Esophagus squamous epithelium (tissue), 5 donors: ENCODE data around the gene REM1. TPM values are rescaled to one million over a fixed set of nuclear protein-coding genes. Genes with fewer than 3 reads are reported as not detected.
A peak's percentile ranks its signal among the peaks of the same experiment; 100 is the strongest.
"Not testable (repeated sequence)": the region's sequence is repeated elsewhere in the genome, so short reads cannot be mapped to it uniquely, and the experiment has no call there.

Source experiments
- DNase-seq: peaks from one replicate; lab custom pipeline; 2025; lab: John Stamatoyannopoulos, UW
- H3K27ac ChIP-seq, 4 donors: fragments of 200-600 bp; sonication (generic); one replicate each; pipeline ENCODE4 v1.5.1; 2016 to 2019; ENCODE audit warnings: mild to moderate bottlenecking in 1 of 4
- H3K27me3 ChIP-seq, 4 donors: fragments of 200-600 bp; sonication (generic); 1 replicate in 3 of 4; 2 replicates in 1 of 4; pipeline versions ENCODE4 v1.5.1 to v1.6.0; 2017 to 2021; ENCODE audit warnings: antibody characterized with exemption in 1 of 4
- H3K36me3 ChIP-seq, 3 donors: fragments of 200-600 bp; sonication (generic); one replicate each; pipeline ENCODE4 v1.5.1; 2016 to 2019
- H3K4me1 ChIP-seq, 3 donors: fragments of 200-600 bp; sonication (generic); one replicate each; pipeline ENCODE4 v1.5.1; 2017 to 2019
- H3K4me3 ChIP-seq, 4 donors: fragments of 200-600 bp; sonication (generic); 1 replicate in 3 of 4; 2 replicates in 1 of 4; pipeline ENCODE4 v1.5.1; 2016 to 2019; ENCODE audit warnings: mild to moderate bottlenecking in 2 of 4, moderate library complexity in 1 of 4
- H3K9me3 ChIP-seq, 3 donors: fragments of 200-600 bp; sonication (generic); one replicate each; pipeline ENCODE4 v1.5.1; 2016 to 2019
- POLR2A ChIP-seq, 4 donors: fragments of 450-650 bp; IDR thresholded peaks; one replicate each; pipeline ENCODE4 v1.6.1; 2017; ENCODE audit warnings: antibody characterized with exemption in 4 of 4, mild to moderate bottlenecking in 4 of 4, moderate library complexity in 3 of 4
- WGBS, 2 donors: methylation state at CpG; one replicate each; pipeline ENCODE4 v1.1.5; 2018; 5-methylcytosine and 5-hydroxymethylcytosine counted together
- intact Hi-C: fragments of 100-400 bp; cut with DNase I; formaldehyde crosslinking; loops from one replicate; pipeline ENCODE4 v1.15.0; 2022
- total RNA-seq, 4 donors: library from RNA; depleted of rRNA; stranded (reverse); fragments of >200 nt; gene quantifications; one replicate each; pipeline ENCODE4 v1.1.0, GENCODE V29; 2016
- TF ChIP-seq, protein P1 (sequence below), 6 experiments: fragments of 450-650 bp in 4 of 6; fragments of 200-600 bp in 2 of 6; sonication (generic) in 2 of 6; IDR thresholded peaks; one replicate each; pipeline ENCODE4 v1.5.1; 2016 to 2019; ENCODE audit warnings: antibody characterized with exemption in 6 of 6, mild to moderate bottlenecking in 4 of 6, moderate library complexity in 4 of 6
- donor health status: DM: yes; HTN: yes; CAD: no.

Gene REM1
- total RNA-seq, 4 donors from 2014 or later: 0.18 to 4.0 (median 1.3) TPM; not detected in 1

DNA sequence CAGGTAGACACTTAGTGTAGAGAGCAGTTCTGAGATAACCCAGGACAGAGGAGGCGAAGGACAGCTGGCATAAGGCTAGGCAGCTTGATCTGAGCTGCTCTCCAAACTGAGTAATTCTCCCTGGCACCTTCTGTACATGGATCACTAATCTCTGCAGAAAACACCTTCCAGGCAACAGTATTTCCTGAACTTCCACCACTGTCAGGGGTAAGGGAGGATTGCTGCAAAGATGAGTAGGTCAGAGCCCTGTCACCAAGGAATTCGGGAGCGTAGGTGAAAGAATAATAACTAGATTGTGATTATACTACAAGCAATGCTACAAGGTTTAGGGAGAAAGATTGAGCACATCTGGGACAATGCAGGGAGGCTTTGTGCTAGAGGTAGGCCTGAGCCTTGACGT lies 41.1 kb downstream of the REM1 start:
- Histone ChIP-seq H3K27ac (peak overlapping the region; percentile 68 to 94 (median 91)), H3K4me1 (peaks cover 28 to 65% (median 33%) of the 10 kb centered on the region in 3 donors), H3K9me3 (no peaks in the 10 kb centered on the region), H3K4me3 (peak overlapping the region; percentile 86 to 96 (median 88)), H3K36me3 (peaks cover 0 to 29% (median 0%) of the 10 kb centered on the region in 3 donors), H3K27me3 (no peaks in the 10 kb centered on the region)
- intact Hi-C loops: no loop called here
- TF ChIP-seq, protein P1, sequence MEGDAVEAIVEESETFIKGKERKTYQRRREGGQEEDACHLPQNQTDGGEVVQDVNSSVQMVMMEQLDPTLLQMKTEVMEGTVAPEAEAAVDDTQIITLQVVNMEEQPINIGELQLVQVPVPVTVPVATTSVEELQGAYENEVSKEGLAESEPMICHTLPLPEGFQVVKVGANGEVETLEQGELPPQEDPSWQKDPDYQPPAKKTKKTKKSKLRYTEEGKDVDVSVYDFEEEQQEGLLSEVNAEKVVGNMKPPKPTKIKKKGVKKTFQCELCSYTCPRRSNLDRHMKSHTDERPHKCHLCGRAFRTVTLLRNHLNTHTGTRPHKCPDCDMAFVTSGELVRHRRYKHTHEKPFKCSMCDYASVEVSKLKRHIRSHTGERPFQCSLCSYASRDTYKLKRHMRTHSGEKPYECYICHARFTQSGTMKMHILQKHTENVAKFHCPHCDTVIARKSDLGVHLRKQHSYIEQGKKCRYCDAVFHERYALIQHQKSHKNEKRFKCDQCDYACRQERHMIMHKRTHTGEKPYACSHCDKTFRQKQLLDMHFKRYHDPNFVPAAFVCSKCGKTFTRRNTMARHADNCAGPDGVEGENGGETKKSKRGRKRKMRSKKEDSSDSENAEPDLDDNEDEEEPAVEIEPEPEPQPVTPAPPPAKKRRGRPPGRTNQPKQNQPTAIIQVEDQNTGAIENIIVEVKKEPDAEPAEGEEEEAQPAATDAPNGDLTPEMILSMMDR (IDR thresholded peaks at IDR 0.05): no peak
- TF ChIP-seq POLR2A (IDR thresholded peaks at IDR 0.05): no peak
- WGBS, 2 donors: 87 to 91% methylated on average over 4 of the region's 4 CpGs
- DNase-seq: no peak

DNA sequence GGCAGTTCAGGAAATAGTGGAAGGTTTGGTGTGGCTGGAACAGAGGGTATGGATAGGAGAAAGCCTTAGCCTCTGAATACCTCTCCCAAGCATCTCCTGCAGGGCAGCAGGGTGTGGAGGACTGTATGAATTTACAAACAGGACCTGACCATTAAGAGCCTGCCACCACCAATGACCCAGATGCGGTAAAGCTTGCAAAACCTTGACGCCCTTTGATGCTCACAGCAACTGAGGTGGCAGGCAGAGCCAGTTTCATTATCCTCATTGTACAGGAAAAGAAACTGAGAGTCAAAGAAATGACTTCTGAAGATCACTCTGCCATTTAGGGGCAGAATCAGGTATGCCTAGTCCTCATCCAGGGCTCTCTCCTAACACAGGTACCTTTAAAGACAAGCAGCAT lies 41.6 kb downstream of the REM1 start:
- WGBS, 2 donors: 66 to 80% methylated on average over 2 of the region's 2 CpGs

DNA sequence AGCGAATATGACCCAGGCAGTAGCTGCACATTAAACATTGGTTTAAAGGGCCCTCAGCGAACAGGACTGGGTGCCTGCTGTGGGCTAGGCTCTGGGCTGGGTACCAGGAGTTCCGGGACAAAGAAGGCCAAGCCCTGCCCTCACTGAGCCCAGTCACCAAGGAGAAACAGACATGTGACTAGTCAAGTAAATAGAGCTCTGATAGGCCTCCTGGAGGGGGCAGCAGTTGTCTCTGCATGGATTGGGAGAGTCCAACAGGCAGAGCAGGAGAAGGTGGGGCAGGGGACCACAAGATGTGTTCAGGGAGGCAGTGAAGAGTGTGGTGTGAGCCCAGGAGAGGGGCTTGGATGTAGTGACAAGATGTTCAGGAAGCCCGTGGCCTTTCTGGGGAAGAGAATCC lies 42.3 kb downstream of the REM1 start:
- DNase-seq: no peak
- intact Hi-C loops: no loop called here
- no peak for TF ChIP-seq POLR2A (IDR thresholded peaks at IDR 0.05)
- TF ChIP-seq, protein P1 (IDR thresholded peaks at IDR 0.05): peak in 1 of 6 experiments; percentile 28
- Histone ChIP-seq H3K9me3 (no peaks in the 10 kb centered on the region), H3K27ac (peak overlapping the region; percentile 61 to 94 (median 91)), H3K4me3 (peak overlapping the region in 1 of 4 donors; percentile 21), H3K36me3 (peaks cover 0 to 34% (median 0%) of the 10 kb centered on the region in 3 donors), H3K4me1 (peaks cover 28 to 78% (median 33%) of the 10 kb centered on the region in 3 donors), H3K27me3 (no peaks in the 10 kb centered on the region)
- WGBS, 2 donors: 35 to 55% methylated on average over 4 of the region's 4 CpGs

More for the DNA sequence above, 41.6 kb downstream of the REM1 start:
- H3K36me3 ChIP-seq: peaks cover 0 to 33% (median 0%) of the 10 kb centered on the region in 3 donors
- peaks cover 28 to 70% (median 33%) of the 10 kb centered on the region in 3 donors for H3K4me1 ChIP-seq
- no peak for DNase-seq
- intact Hi-C loops: no loop called here
- no peaks in the 10 kb centered on the region for H3K9me3 ChIP-seq
- H3K27me3 ChIP-seq: no peaks in the 10 kb centered on the region
- H3K4me3 ChIP-seq: peak overlapping the region in 1 of 4 donors; percentile 89
- H3K27ac ChIP-seq: peak overlapping the region; percentile 61 to 94 (median 91)
- no peak for TF ChIP-seq POLR2A (IDR thresholded peaks at IDR 0.05)
- TF ChIP-seq, protein P1 (IDR thresholded peaks at IDR 0.05): no peak

DNA sequence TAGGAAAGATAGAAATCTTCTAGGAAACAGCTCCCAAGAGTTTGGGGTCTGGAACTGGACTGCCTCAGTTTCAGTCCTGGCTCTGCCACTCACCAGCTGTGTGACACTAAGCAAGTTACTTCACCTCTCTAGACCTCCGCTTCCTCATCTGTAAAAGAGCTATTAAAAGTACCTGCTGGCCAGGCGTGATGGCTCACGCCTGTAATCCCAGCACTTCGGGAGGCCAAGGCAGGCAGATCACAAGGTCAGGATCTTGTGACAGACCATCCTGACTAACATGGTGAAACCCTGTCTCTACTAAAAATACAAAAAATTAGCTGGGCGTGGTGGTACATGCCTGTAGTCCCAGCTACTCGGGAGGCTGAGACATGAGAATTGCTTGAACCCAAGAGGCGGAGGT lies 46.2 kb downstream of the REM1 start:
- DNase-seq, intact Hi-C loops, H3K9me3 ChIP-seq, H3K4me3 ChIP-seq, H3K27me3 ChIP-seq: not testable (repeated sequence)
- Histone ChIP-seq H3K27ac (peak overlapping the region in 1 of 4 donors; percentile 29), H3K4me1 (peaks cover 15 to 74% (median 20%) of the 10 kb centered on the region in 3 donors), H3K36me3 (peaks cover 0 to 72% (median 0%) of the 10 kb centered on the region in 3 donors)
- WGBS, 2 donors: 67 to 83% methylated on average over 4 to 7 of the region's 7 CpGs

DNA sequence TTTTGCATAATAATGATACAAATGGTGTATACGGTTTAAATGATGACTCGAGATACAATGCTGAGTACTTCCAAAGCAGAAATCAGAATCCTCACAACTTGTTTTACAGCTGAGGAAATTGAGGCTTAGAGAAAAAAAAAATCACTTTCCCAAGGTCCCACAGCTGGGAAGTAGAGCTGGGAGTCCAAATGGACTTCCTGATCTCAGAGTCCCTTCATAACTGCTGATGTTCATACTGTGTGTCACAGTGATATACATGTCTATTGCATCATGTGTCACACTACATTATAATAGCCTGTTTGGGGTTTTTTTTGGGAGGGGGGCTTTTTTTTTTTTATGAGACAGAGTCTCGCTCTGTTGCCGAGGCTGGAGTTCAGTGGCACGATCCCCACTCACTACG lies 47.6 kb downstream of the REM1 start:
- peak overlapping the region in 1 of 4 donors; percentile 6 for H3K27ac ChIP-seq
- no peak overlapping the region for H3K4me3 ChIP-seq
- H3K9me3 ChIP-seq: no peaks in the 10 kb centered on the region
- peaks cover under 1 to 60% (median 6%) of the 10 kb centered on the region in 3 donors for H3K4me1 ChIP-seq
- no peak for TF ChIP-seq POLR2A (IDR thresholded peaks at IDR 0.05)
- TF ChIP-seq, protein P1 (IDR thresholded peaks at IDR 0.05): no peak
- no peak for DNase-seq
- intact Hi-C loops: no loop called here
- H3K27me3 ChIP-seq: no peaks in the 10 kb centered on the region
- peaks cover 3 to 87% (median 9%) of the 10 kb centered on the region in 3 donors for H3K36me3 ChIP-seq
- 82 to 89% methylated on average over 6 of the region's 6 CpGs for WGBS, 2 donors
